ENCODE data around the gene MT1B. TPM values are rescaled to one million over a fixed set of nuclear protein-coding genes. Genes with fewer than 3 reads are reported as not detected.
"Not testable (repeated sequence)": the region's sequence is repeated elsewhere in the genome, so short reads cannot be mapped to it uniquely, and the experiment has no call there.

Gene MT1B
- total RNA-seq, 1 experiment from 2014 or later, result not detected

DNA sequence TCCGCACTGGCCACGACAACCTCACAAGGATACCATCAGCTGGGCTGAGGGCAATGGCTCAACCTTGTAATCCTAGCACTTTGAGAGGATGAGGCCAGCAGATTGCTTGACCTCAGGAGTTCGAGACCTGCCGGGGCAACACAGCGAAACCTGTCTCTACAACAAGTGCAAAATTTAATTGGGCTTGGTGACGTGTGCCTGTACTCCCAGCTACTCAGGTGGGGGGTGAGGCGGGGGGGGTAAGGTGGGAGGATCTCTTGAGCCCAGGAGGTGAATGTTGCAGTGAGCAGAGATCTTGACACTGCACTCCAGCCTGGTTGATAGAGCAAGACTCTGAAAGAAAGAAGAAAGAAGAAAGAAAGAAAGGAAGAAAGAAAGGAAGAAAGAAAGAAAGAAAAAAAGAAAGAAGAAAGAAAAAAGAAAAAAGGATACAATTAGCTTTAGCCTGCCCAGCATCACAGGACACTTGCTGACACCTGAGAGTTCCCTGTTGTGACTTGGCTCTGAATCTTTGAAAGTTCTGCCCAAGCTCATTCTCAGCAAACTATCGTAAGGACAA lies 31.3 kb upstream of the MT1B start:
- Mint-ChIP-seq H3K4me3 (no peak overlapping the region), H3K9me3 (peaks cover 3 to 19% of the 10 kb centered on the region in 2 experiments; a peak in 3 of 5 replicates), H3K36me3 (ENCODE audit: insufficient read depth in 1 of 3, low read depth in 3 of 3) (peaks cover 5 to 8% (median 5%) of the 10 kb centered on the region in 3 experiments), H3K27me3 (ENCODE audit: low read depth) (peaks cover 94% of the 10 kb centered on the region), H3K27ac (no peak overlapping the region), H3K4me1 (peaks cover 54 to 65% of the 10 kb centered on the region in 2 experiments)
- Histone ChIP-seq H4K8ac (replicated peaks; ENCODE audit: insufficient read length, low read depth, low read length) (no peak overlapping the region), H3T11ph (ENCODE audit: low read length) (no peak overlapping the region), H3K56ac (ENCODE audit: insufficient read length, low read depth, low read length) (no peak overlapping the region), H3K79me2 (ENCODE audit: insufficient read depth, low read length) (no peaks in the 10 kb centered on the region), H3K9me3 (ENCODE audit: control insufficient read depth, low read depth, low read length) (peaks cover 6% of the 10 kb centered on the region), H3K14ac (ENCODE audit: insufficient read depth, low read length) (no peak overlapping the region), H2BK120ac (ENCODE audit: low read depth, low read length, poor library complexity, severe bottlenecking) (no peak overlapping the region), H2BK5ac (ENCODE audit: insufficient read length, low read length) (no peak overlapping the region), H3K4me1 (ENCODE audit: insufficient read depth, low read length) (no peaks in the 10 kb centered on the region; the same call in 1 of the 2 replicates), H3K4me2 (ENCODE audit: insufficient read depth, insufficient read length, low read length) (no peak overlapping the region), H2AK5ac (ENCODE audit: insufficient read length, low read length) (no peak overlapping the region), H4K5ac (ENCODE audit: insufficient read length, low read depth, low read length) (no peak overlapping the region), H3K9ac (ENCODE audit: extremely low read depth, insufficient read length, low read length) (no peak overlapping the region), H2BK15ac (ENCODE audit: low read depth, low read length) (no peak overlapping the region), H2BK20ac (ENCODE audit: low read depth, low read length, poor library complexity, severe bottlenecking) (no peak overlapping the region), H4K20me1 (ENCODE audit: control insufficient read depth, insufficient read depth, insufficient read length) (no peaks in the 10 kb centered on the region), H4K91ac (ENCODE audit: insufficient read length, low read depth, low read length) (no peak overlapping the region), H3K18ac (ENCODE audit: insufficient read length, low read depth, low read length) (no peak overlapping the region), H3K23me2 (ENCODE audit: insufficient read length, low read depth, low read length, poor library complexity, severe bottlenecking) (peaks cover 14% of the 10 kb centered on the region), H3K4ac (ENCODE audit: low read depth, low read length) (no peak overlapping the region), H2AFZ (ENCODE audit: low read length) (no peak overlapping the region), H3K79me1 (ENCODE audit: insufficient read depth, low read depth, low read length, poor library complexity, severe bottlenecking) (no peaks in the 10 kb centered on the region), H3K23ac (ENCODE audit: insufficient read length, low read depth, low read length) (no peak overlapping the region), H2BK12ac (ENCODE audit: insufficient read length, low read depth, low read length) (no peak overlapping the region), H3K27me3 (ENCODE audit: insufficient read depth, low read length) (peaks cover 59% of the 10 kb centered on the region), H3K27ac (ENCODE audit: insufficient read length, low read depth, low read length) (no peak overlapping the region)
- DNase-seq, result no peak
- TF ChIP-seq, protein P1, sequence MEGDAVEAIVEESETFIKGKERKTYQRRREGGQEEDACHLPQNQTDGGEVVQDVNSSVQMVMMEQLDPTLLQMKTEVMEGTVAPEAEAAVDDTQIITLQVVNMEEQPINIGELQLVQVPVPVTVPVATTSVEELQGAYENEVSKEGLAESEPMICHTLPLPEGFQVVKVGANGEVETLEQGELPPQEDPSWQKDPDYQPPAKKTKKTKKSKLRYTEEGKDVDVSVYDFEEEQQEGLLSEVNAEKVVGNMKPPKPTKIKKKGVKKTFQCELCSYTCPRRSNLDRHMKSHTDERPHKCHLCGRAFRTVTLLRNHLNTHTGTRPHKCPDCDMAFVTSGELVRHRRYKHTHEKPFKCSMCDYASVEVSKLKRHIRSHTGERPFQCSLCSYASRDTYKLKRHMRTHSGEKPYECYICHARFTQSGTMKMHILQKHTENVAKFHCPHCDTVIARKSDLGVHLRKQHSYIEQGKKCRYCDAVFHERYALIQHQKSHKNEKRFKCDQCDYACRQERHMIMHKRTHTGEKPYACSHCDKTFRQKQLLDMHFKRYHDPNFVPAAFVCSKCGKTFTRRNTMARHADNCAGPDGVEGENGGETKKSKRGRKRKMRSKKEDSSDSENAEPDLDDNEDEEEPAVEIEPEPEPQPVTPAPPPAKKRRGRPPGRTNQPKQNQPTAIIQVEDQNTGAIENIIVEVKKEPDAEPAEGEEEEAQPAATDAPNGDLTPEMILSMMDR (conservative IDR thresholded peaks at IDR 0.05), result no peak
- WGBS (ENCODE audit: extremely low coverage, insufficient read length, low lambda C conversion rate), result no CpG with 5 or more reads among the region's 8 CpGs

DNA sequence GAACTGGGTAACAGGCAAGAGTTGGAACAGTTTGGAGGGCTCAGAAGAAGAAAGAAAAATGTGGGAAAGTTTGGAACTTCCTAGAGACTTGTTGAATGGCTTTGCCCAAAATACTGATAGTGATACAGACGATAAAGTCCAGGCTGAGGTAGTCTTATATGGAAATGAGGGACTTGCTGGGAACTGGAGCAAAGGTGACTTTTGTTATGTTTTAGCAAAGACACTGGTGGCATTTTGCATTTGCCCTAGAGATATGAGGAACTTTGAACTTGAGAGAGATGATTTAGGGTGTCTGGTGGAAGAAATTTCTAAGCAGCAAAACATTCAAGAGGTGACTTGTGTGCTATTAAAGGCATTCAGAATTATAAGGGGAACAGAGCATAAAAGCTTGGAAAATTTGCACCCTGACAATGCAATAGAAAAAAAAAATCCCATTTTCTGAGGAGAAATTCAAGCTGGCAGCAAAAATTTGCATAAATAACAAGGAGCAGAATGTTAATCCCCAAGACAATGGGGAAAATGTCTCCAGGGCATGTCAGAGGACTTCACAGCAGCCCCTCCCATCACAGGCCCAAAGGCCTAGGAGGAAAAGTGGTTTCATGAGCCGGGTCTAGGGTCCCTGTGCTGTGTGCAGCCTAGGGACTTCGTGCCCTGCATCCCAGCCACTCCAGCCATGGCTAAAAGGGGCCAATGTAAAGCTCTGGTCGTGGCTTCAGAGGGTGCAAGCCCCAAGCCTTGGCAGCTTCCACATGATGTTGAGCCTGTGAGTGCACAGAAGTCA lies 29.8 kb upstream of the MT1B start:
- not testable (repeated sequence) for H3K4me2 ChIP-seq (ENCODE audit: insufficient read depth, insufficient read length, low read length); H2BK12ac ChIP-seq (ENCODE audit: insufficient read length, low read depth, low read length); H3K27ac ChIP-seq (ENCODE audit: insufficient read length, low read depth, low read length); H4K5ac ChIP-seq (ENCODE audit: insufficient read length, low read depth, low read length); H3K4me1 ChIP-seq (ENCODE audit: insufficient read depth, low read length); H3K4ac ChIP-seq (ENCODE audit: low read depth, low read length); H3T11ph ChIP-seq (ENCODE audit: low read length); H2BK120ac ChIP-seq (ENCODE audit: low read depth, low read length, poor library complexity, severe bottlenecking); H3K79me1 ChIP-seq (ENCODE audit: insufficient read depth, low read depth, low read length, poor library complexity, severe bottlenecking); H3K56ac ChIP-seq (ENCODE audit: insufficient read length, low read depth, low read length); H3K18ac ChIP-seq (ENCODE audit: insufficient read length, low read depth, low read length); H3K9ac ChIP-seq (ENCODE audit: extremely low read depth, insufficient read length, low read length); H3K4me3 Mint-ChIP-seq; H4K20me1 ChIP-seq (ENCODE audit: control insufficient read depth, insufficient read depth, insufficient read length); H3K14ac ChIP-seq (ENCODE audit: insufficient read depth, low read length); H3K27ac Mint-ChIP-seq; H3K79me2 ChIP-seq (ENCODE audit: insufficient read depth, low read length); H2BK5ac ChIP-seq (ENCODE audit: insufficient read length, low read length); DNase-seq; H2BK15ac ChIP-seq (ENCODE audit: low read depth, low read length); H3K36me3 Mint-ChIP-seq (ENCODE audit: insufficient read depth in 1 of 3, low read depth in 3 of 3); H3K9me3 ChIP-seq (ENCODE audit: control insufficient read depth, low read depth, low read length); H2AK5ac ChIP-seq (ENCODE audit: insufficient read length, low read length); H3K23ac ChIP-seq (ENCODE audit: insufficient read length, low read depth, low read length); H2AFZ ChIP-seq (ENCODE audit: low read length); H2BK20ac ChIP-seq (ENCODE audit: low read depth, low read length, poor library complexity, severe bottlenecking); H4K91ac ChIP-seq (ENCODE audit: insufficient read length, low read depth, low read length); H4K8ac ChIP-seq (replicated peaks; ENCODE audit: insufficient read length, low read depth, low read length)
- Histone ChIP-seq H3K27me3 (ENCODE audit: insufficient read depth, low read length) (peaks cover 65% of the 10 kb centered on the region), H3K23me2 (ENCODE audit: insufficient read length, low read depth, low read length, poor library complexity, severe bottlenecking) (peaks cover 17% of the 10 kb centered on the region)
- peaks cover 3 to 19% of the 10 kb centered on the region in 2 experiments; a peak in 3 of 5 replicates for H3K9me3 Mint-ChIP-seq
- H3K4me1 Mint-ChIP-seq, result peaks cover 59 to 73% of the 10 kb centered on the region in 2 experiments
- no CpG with 5 or more reads among the region's 4 CpGs for WGBS (ENCODE audit: extremely low coverage, insufficient read length, low lambda C conversion rate)
- peaks cover 94% of the 10 kb centered on the region for H3K27me3 Mint-ChIP-seq (ENCODE audit: low read depth)

All from H9 (cell line).